Pulmonary artery endothelial cell (primary cell): Measurements from ENCODE around the gene ZBTB48. TPM values are rescaled to one million over a fixed set of nuclear protein-coding genes. Genes with fewer than 3 reads are reported as not detected.
"Not testable (repeated sequence)": the region's sequence is repeated elsewhere in the genome, so short reads cannot be mapped to it uniquely, and the experiment has no call there.

Source experiments
- DNase-seq: peaks from one replicate; pipeline ENCODE4 v3.0.0-alpha.2; 2011; ENCODE audit warnings: low read depth, low spot score
- total RNA-seq: library from RNA; depleted of rRNA; stranded (reverse); fragments of >200 nt; gene quantifications from 2 replicates; pipeline ENCODE4 v1.2.3, GENCODE V29; 2014

Gene ZBTB48
- total RNA-seq, result 13.3 and 14.0 TPM in 2 replicates

DNA sequence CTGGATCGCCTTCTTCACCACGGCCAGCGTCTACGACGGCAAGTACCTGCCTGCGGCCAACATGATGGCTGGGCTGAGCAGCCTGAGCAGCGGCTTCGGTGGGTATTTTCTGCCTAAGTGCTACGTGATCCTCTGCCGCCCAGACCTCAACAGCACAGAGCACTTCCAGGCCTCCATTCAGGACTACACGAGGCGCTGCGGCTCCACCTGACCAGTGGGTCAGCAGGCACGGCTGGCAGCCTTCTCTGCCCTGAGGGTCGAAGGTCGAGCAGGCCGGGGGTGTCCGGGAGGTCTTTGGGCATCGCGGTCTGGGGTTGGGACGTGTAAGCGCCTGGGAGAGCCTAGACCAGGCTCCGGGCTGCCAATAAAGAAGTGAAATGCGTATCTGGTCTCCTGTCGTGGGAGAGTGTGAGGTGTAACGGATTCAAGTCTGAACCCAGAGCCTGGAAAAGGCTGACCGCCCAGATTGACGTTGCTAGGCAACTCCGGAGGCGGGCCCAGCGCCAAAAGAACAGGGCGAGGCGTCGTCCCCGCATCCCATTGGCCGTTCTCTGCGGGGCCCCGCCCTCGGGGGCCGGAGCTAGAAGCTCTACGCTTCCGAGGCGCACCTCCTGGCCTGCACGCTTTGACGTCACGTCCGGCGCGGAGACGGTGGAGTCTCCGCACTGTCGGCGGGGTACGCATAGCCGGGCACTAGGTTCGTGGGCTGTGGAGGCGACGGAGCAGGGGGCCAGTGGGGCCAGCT lies at the start of gene ZBTB48:
Gene ZBTB48 (plus strand): TSS at position 621 of the 745 bp plus-strand sequence. CDS start 616 bp downstream, outside the sequence.
- peak; percentile 83 for DNase-seq

DNA sequence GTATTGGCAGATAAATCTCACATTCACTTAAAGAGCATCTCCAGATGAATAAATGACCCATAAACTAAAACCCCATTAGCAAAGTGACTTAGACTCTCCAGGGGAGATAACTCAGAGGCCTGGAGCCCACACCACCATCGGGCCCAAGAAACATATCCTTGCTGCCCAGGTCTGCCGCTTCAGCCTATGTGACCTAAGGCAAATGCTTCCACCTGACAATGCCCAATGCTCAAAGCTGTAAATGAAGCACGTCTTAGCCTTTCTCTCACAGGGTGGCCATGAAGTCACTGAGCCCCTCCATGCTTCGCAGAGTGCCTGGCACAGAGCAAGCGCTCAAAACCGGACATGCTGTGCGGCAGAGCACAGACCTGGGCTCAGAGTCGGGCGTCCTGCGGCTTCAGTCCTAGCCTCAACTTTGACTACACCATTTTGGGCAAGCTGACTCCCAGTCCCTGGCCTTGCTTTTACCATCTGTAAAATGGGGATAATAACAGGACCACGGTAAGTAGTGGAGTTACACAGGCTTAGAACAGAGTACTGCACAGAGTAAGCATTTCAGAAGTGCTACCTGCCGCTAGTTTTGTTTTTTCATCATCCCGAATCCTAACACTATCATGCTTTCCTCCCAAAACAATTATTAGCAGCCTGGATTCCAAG lies 49.2 kb upstream of the ZBTB48 start:
- no peak for DNase-seq

DNA sequence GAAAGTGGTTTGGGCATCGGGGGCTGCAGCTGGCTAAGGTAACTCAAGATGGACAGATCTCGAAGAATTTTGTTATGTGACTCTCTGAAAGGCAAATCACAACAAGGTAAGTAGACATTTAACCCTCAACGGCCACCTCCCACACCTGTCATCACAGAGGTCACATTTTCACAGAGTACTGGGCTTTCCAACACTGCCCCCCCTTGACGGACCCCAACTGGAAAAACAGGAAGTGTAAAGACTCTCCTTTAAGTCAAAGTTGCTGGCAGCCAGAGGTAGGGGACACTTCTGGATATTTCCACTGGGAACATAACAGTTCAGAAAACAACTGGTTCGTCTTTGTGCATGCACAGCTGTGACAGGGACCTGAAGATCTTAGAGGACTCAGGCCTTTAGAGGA lies 47.8 kb upstream of the ZBTB48 start:
- DNase-seq, result no peak

DNA sequence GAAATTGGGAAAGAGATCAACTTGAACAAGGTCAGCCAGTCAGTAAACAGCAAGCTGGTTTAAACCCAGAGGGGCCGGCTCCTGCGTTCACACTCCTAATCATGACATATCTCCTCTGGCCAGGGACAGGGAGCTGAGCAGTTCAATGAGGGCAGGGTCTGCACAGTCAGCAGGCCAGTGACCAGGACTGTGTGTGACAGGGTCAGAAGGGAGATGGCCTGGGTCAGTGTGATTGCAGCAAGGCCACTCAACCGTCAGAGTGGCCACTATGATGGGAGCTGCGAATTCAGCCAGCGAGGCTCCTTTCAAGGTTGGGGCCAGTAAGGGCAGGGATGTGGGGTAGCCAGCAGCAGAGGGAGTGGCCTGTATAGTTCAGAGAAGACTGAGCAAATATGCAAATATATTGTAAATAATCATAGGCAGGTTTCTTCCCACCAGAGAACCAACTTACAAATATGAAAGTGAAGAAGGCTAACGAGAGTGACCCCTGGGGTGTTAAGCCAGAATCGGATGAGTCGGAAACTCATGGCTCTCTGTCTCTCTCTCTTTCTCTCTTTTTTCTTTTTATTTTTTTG lies 45.5 kb upstream of the ZBTB48 start:
- no peak for DNase-seq

DNA sequence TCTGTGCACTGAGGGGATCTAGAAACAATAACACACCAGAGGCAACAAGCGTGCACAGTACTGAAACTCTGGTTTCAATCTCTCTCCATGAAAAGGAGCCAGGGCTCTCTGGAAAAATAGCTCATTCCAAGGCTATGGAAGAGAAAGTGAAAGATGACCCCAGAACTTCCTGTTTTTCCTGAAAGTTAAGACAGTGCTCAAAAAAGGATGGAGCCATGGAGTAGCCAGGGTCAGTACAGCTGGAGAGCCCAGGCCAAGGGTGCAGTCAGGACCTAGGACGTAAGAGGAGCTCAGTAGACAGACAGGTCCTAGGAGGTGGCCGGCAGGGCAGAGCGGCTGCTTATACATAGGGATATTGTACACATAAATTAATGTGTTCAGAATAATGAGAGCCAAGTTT lies 44.6 kb upstream of the ZBTB48 start:
- no peak for DNase-seq

DNA sequence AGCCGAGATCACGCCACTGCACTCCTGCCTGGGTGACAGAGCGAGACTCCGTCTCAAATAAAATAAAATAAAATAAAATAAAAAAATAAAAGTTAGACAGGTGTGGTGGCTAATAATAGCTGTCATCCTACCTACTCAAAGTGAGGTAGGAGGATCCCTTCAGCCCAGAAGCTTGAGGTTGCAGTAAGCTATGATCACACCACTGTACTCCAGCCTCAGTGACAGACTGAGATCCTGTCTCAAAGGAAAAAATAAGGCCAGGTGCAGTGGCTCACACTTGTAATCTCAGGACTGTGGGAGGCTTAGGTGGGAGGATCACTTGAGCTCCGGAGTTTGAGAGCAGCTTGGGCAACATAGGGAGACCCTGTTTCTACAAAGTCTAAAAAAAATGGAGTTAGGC lies 43.5 kb upstream of the ZBTB48 start:
- DNase-seq, result no peak

DNA sequence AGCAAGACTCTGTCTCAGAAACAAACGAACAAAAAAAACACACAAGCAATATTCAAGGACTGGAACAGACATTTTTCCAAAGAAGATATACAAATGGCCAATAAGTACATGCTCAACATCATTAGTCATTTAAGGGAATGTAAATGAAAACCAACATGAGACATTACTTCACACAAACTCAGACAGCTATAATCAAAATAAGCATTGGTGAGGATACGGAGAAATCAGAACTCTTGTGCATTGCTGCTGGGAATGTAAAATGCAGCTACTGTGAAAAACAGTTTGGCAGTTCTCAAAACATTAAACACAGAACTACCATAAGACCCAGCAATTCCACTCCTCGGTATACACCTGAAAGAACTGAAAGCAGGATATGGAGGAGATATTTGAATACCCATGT lies 40.8 kb upstream of the ZBTB48 start:
- DNase-seq, result no peak

DNA sequence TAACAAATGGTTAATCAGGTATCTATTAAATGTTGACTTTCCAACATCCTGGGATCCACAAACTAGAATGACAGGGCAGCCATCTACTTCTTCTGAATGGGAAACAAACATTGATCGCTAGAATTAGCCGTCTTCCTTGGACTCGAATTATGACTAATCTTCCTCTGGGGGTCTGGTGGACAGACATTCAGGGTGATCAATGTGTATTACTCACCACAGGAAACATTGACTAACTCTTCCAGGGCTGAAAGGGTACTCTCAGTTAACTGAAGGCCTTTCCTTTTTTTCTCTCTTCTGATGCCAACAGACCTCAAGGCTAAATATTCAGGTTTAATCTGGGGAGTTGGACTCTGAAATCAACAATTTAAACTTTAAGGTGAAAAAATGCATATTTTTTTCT lies 35.0 kb upstream of the ZBTB48 start:
- DNase-seq, result peak; percentile 63

DNA sequence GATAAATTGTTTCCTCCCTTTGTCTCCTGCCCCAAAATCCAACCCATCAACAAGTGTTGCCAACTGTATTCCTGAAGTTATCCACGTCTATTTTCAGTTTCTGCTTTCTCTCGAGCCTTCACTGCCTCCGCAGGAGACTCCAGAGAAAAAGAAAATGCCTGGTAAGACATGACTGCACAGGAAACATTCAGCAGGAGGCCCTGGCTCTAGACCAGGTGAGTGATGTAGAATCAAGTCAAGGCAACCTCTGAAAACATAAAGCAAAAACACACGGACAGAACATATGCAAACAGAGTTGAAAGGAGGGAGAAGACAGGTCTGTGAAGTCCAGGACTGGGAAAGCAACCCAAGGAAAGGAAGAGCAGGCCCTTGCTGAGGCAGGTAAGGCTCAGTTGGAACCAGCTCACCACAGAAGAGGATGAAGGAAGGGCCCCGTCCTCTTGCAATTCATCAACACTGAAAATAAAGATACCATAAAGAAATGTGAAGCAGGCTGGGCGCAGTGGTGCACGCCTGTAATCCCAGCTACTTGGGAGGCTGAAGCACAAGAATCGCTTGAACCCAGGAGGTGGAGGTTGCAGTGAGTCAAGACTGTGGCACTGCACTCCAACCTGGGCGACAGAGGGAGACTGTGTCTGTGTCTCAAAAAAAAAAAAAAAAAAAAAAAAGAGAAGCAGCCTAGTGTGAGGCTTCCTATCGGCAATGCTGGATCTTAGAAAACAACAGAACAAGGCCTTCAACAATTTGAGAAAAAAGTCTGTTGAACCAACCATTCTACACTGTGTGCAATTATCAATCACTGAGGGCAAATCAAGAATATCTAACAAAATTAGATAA lies 34.3 kb upstream of the ZBTB48 start:
- no peak for DNase-seq

DNA sequence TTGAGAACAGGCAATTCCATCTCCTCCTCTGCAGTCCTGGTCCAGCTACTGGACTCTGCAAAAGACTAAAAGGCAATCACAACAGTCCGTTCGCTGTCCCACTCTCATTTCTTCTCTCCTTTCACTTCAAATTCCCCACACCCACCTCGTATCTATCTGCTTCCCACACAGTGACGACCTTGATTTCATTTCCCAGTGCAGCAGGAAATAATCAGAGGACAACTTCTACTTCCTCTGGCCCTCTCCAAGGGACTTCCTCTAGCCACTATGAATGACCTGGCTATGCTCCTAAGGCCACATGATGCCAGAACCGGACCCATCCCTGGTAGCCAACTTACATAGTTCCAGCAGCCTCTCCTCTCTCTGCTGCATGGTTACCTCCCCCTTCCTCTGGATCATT lies 33.5 kb upstream of the ZBTB48 start:
- DNase-seq, result no peak

DNA sequence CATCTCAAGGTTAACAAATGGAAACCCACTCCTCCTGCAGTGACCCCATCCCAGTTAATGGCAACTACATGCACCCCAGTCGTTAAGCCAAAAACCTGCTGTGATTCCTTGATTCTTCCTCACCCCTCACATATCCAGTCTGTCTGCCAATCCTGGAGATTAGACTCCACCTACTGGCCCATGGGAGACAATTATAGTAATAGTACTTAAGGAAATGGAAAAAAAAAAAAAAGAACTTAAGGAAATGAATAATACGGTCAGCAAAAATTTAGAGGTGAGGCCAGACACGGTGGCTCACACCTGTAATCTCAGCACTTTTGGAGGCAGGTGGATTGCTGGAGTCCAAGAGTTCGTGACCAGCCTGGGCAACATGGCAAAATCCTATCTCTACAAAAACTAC lies 32.5 kb upstream of the ZBTB48 start:
- DNase-seq, result no peak

DNA sequence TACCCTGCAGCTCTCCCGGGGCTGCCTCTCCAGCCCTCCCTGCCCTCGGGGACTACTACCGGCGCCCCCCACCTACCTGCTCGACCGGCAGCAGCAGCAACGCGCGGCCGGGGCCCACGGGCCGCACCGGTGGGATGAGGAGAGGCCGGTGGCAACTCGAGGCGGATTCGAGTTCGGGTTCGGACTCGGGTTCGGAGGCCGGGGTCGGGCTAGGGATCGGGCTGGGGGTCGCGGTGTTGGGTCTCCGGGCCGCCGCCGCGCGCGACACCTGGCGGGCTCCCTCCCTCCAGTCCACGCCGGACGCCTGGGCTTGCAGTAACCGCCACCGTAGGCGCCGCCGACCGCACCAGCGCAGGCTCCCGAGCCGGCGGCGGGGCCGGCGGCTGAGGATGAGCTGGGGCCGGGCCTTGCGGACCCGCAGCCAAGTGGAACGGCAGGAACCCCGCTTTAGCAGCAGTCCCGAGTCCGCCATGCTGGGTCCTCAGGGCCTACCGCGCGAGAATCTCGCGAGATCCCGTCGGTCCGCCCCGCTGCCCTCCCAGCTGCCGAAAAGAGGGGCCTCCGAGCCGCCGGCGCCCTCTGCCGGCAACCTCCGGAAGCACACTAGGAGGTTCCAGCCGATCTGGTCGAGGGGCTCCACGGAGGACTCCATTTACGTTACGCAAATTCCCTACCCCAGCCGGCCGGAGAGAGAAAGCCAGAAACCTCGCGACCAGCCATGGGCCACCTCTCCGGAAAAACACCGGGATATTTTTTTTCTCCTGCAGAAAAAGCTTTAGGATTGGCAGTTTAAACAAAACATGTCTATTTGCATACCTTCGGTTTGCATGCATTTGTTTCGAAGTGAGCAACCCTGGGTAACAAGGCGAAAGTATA lies 25.5 kb upstream of the ZBTB48 start, which contains the start of gene NOL9:
Gene NOL9 (minus strand): TSS at position 483 of the 876 bp plus-strand sequence. CDS start 11 bp downstream, at position 472.
- DNase-seq, result peak; percentile 64

DNA sequence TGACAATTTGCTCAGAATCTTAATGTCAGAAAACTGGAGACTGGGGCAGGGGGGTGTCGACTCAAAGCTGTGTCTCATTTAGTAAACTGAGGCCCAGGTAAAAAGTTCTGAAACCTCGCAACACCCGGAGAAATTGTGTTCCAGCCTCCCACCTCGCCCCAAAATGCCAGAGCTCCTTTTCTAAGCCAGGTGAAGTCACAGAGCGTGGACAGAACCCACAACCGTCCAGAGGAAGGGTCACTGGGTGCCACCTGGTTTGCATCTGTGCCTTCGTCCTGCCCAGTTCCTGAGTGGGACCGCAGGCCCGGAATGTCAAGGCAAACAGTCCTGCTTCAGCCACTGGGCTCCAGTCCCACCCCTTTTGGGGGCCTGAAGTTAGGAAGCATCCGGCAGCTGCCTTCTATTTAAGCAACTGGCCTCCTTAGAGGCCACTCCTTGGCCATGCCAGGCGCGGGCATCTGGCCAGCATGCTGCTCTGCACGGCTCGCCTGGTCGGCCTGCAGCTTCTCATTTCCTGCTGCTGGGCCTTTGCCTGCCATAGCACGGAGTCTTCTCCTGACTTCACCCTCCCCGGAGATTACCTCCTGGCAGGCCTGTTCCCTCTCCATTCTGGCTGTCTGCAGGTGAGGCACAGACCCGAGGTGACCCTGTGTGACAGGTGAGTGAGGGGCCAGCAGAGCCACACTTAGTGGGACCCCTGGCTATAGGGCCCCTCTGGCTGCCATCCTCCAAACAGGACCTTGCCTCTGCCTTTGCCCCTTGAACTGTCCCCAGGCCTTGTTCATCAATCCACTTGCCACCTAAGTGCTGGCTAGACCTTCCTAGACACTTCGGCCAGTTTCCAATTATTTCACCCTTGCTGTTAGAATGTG lies 24.7 kb upstream of the ZBTB48 start, which contains the start of gene TAS1R1:
Gene TAS1R1 (plus strand): TSS at position 401 of the 872 bp plus-strand sequence. CDS start 67 bp downstream, at position 468.
- no peak for DNase-seq

DNA sequence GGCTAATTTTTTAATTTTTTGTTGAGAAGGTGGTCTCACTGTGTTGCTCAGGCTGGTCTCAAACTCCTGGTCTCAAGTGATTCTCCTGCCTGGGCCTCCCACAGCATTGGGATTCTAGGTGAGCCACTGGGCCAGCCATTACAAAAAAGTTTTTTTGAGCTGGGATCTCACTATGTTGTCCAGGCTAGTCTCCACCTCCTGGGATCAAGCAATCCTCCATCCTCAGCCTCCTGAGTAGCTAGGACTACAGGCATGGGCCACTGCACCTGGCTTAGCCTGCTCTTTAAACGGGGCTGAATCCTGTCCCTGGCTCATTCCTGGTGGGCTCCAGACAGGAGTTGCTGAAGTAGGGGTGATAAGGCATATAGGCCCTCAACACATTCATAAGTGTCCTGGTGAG lies 22.2 kb upstream of the ZBTB48 start:
- no peak for DNase-seq

DNA sequence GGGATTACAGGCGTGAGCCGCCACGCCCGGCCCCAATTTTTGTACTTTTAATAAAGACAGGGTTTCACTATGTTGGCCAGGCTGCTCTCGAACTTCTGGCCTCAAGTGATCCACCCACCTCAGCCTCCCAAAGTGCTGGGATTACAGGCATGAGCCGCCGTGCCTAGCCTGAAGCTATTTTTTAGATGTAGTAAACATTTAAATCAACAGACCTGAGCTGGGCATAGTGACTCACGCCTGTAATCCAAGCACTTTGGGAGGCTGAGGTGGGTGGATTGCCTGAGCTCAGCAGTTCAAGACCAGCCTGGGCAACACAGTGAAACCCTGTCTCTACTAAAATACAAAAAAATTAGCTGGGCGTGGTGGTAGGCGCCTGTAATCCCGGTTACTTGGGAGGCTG lies 20.6 kb upstream of the ZBTB48 start:
- not testable (repeated sequence) for DNase-seq

DNA sequence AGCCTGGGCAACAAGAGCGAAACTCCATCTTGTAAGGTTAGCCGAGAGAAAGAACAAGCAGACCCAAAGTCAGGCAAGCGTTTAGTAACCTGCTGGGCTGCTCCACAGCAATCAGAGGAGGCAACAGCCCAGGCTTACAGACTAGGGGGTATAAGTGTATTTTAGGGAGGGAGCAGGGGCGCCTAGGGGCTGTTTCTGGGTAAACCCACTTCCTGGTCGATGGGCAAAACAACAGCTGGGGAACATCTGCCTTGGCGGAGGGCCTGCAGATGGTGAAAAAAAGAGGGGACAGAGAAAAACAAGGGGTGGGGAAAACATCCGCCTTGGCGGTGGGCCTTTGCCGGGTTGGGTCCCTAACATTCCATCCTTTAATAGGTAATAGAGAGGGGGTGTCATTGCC lies 19.5 kb upstream of the ZBTB48 start:
- DNase-seq, result no peak

DNA sequence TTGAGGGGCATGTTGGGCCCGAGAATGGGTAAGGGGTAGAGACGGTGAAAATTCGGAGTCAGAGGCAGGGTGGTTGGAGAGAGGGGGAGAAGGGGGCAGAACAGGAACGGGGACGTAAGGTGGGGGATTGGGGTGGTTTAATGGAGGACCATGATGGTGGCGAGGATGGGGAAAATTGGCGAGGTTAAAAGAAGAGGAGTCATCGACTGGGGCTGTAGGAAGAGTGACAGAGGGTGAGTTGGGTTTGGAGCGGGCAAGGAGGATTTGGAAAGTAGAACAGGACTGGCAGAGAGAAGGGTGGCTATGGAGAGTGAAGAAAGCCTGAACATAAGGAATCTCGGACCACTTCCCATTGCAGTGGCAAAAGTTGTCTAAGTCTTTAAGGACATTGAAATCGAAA lies 10.8 kb upstream of the ZBTB48 start:
- DNase-seq, result no peak

DNA sequence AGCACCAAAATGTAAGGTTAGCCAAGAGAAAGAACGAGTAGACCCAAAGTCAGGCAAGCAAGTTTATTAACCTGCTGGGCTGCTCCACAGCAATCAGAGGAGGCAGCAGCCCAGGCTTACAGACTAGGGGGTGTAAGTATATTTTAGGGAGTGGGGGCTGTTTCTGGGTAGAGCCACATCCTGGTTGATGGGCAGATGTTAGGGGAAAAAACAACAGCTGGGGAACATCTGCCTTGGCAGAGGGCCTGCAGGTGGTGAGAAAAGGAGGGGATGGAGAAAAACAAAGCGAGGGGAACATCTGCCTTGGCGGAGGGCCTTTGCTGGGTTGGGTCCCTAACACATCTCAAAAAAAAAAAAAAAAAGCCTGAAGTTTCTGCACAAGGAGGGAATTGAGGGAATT lies 9.7 kb upstream of the ZBTB48 start:
- no peak for DNase-seq

DNA sequence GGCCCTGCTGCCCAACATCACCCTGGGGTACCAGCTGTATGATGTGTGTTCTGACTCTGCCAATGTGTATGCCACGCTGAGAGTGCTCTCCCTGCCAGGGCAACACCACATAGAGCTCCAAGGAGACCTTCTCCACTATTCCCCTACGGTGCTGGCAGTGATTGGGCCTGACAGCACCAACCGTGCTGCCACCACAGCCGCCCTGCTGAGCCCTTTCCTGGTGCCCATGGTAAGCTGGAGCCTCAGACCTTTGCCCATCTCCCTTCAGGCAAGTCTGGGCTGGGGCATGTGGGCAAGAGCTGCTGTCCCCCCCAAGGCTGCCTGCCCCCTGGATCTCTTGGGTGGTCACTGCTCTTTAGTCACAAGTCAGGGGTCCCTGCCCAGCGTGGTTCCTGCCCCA lies 8.8 kb upstream of the ZBTB48 start:
- no peak for DNase-seq
